HG03439 (cell line): ENCODE data around the gene CEBPE.

Experiments
- ATAC-seq: cut with Tn5 transposase; IDR thresholded peaks from one replicate; pipeline ENCODE4 v1.9.1; 2021; ENCODE audit warnings: mild to moderate bottlenecking, moderate library complexity; ENCODE audit not compliant: unreplicated experiment

Gene CEBPE

DNA sequence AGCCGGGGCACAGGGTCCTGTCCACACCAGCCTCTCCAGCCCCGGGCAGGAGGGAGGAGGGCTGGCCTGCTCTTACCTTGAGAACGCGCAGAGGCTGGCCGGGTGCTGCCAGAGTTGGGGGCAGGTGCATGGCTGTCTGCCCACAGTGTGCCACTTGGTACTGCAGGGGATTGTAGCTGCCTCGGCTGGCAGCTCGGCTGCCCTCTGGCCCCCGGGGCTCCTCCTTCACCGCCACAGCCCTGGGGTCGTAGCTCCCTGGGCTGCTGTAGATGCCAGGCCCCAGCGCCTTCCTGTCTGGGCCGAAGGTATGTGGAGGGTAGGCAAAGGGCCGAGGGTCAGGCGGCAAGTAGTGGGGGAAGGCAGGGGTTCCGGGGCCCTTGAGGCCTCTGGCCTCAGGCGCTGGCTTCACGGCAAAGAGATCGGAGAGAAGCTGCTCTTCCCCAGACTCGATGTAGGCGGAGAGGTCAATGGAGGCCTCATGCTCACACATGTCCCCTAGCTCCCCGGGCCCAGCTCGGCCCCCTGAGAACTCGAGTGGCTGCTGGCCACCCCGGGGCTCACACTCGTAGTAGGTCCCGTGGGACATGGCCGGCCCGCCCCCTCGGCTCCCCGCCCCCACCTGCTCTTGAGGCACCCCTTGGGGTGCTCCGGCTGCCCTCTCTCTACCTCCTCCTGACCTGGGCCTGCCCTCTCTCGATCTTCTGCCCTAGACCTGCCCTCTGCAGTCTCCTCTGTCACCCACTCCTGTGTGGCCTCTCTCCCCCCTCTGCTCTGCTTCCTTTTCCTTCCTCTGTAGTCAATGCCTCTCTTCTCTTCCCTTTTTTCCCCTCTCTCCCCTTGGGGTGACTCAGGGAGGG, at the start of gene CEBPE:
Gene CEBPE, minus strand, starts transcription at position 750 of the 857 bp plus-strand sequence. Its CDS starts 164 bp downstream, at position 586.
- ATAC-seq = no peak

DNA sequence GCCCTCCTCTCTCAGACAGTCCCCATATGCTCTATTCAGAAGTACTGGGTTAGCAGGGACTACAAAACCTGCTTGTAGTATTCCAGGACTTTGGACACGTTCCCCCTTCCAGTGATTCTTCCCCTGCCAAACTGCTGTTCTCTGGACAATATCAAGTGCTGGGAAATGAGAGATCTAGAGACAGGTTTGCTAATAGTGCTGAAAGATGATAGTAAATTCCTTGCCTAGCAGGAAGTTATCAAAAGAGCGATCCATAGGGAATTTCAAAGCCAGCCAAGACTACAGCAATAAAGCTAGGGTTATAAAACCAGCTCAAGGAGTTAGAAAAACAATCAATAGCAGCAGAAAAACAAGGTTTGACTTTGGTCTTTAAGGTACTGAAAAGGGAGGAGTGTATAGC, 49.2 kb upstream of the CEBPE start:
- no peak for ATAC-seq

DNA sequence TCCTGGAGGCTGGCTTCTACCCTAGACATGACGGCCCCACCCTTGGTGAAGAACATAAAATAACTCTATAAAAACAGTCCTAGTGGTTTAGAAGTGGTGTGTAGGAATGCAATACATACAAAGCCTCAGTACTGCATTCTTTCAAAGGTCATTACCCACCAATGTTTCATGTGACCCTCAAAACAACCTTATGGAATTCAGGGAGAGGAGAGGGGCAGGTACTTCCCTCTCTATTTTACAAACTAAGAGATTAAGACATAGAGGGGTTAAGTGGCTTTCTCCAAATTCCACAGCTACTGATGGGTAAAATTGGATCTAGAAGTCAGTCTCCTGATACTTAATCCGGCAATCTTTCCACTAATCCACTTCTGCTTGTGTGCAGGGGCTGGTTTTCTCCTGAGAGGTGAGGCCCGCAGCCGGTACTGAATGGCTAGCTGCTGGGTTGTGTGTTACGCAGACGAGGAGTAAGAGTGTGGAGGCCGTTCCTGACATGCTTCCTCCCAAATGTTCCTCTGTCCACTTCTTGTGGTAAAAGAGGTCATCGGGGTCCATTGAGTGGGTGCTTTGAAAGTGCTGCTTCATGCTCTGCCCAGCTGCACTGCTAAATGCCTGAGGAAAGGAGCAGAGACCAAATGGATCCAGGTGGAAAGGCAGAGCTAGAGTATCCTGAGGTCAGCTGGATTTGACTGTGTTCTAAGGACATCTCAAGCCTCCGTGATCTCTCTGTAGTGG, 48.2 kb upstream of the CEBPE start:
- ATAC-seq = no peak

GRCh38 chr14:23164949-23165348, 45.9 kb upstream of the CEBPE start:
- ATAC-seq = no peak

GRCh38 chr14:23164250-23164649, 45.2 kb upstream of the CEBPE start:
- ATAC-seq = no peak

DNA sequence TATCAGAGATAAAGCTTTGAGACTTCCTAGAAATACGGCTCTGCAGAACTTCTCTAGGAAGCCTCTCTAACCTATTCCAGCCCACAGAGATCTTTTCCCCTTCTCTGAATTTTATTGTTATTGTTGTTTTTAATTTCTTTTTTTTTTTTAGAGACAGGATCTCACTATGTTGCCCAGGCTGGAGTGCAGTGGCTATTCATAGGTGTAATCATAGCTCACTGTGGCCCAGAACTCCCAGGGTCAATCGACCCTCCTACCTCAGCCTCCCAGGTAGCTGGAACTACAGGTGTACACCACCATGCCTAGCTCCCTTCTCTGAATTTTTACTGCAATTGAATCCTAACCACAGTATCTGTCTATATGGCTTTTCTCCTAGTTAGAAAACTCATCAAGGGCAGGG, 44.8 kb upstream of the CEBPE start:
- ATAC-seq = no peak

DNA sequence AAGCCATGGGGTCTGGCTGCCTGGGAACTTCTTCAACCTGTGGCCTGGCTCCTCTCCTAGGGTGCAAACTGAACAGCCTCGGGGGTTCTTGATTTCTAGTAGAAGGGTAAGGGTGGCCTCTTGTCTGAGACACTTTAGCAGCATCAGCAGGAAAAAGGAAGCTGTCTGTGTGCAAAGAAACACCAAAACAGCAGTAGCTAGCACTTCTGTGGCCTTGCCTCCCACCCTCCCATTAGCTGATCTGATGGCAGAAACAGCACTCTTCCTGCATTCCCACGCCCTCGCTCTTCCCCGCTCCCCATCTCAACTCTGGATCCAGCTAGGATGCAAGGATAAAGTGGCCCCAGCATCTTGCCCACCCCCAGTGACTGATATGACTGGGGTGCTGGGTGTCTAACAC, 43.7 kb upstream of the CEBPE start:
- ATAC-seq = no peak

DNA sequence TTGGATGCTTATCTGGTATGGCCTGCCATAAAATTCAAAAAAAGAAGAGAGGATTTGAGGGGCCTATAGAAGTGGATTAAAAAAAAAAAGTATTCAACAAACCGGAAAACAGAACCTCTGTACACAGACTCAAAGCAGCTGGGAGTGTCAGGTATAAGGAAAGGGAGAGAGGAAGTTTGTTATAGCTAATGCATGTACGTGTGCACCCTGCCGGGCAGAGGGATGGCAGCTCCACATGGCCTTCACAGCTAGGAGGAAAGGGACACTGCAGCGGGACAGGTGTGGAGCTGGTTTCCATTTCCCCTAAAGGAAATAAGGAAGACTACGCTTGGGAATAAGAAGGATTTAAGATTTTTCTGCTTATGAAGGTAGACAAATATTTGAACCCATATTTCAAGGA, 43.0 kb upstream of the CEBPE start:
- no peak for ATAC-seq

- ATAC-seq = no peak
Measured at GRCh38 chr14:23160924-23161522, 42.0 kb upstream of the CEBPE start.

- ATAC-seq = no peak
Measured at GRCh38 chr14:23159532-23159931, 40.5 kb upstream of the CEBPE start.

GRCh38 chr14:23158779-23159178, 39.7 kb upstream of the CEBPE start:
- no peak for ATAC-seq

DNA sequence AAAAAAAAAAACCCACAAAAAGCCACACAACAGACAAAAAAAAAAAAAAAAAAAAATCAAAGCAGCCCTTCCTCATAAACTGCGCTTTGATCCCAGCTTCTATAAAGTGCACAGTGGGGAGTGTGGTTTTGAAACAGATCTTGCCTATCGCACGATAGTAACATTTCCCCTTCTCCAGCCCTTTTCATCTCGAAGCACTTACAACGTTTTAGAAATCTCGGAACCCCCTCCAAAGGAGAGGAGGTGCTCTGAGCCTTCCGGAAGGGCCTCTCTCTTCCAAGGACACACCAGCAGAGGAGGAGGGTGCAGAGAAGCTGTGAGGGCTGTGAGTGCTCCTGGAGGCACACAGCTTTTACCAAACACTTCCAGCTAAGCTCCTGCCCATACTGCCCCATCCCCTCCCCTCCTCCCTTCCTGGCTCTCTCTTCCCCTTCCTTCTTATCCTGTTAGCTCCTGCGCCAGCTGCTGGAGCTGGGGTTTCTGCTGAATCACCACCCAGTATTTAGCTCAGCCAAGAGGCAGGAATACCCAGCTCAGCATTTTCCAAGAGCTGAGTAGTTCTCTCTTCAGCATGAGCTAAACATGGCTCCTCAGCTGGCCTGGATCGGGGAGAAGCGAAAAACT, 36.0 kb upstream of the CEBPE start:
- ATAC-seq = no peak

- no peak for ATAC-seq
Measured at GRCh38 chr14:23153851-23154796, 35.1 kb upstream of the CEBPE start.

- no peak for ATAC-seq
Measured at GRCh38 chr14:23151342-23151741, 32.3 kb upstream of the CEBPE start.

DNA sequence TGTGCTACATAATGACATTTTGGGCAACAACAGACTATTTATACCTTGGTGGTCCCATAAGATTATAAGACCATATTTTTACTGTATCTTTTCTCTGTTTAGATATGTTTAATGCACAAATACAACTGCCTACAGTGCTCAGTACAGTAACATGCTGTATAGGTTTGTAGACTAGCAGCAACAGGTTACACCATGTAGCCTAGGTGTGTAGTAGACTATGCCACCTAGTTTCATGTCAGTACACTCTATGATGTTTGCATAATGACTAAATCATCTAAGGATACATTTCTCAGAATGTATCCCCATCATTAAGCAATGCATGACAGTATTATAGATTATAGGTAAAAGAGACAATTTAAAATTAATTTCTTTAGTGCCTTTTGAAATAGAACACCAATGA, 30.7 kb upstream of the CEBPE start:
- no peak for ATAC-seq

GRCh38 chr14:23148591-23149249, 29.7 kb upstream of the CEBPE start:
- no peak for ATAC-seq

- ATAC-seq = no peak
Measured at GRCh38 chr14:23147676-23148075, 28.6 kb upstream of the CEBPE start.

DNA sequence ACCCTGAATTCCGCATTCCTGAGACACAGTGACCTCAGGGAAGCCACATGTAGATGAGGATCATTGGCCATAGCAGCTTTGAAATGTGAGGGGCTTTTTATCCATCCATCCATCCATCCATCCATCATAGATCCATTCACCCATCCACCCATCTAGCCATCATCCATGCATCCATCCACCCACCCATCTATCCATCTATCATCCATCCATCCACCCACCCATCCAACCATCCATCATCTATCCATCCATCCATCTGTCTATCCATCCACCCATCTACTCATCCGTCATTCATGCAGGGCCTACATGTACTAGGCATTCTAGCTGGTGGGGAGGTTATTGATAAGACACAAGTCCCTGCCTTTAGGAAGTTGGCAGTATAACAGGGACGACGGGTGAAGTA, 27.9 kb upstream of the CEBPE start:
- no peak for ATAC-seq

GRCh38 chr14:23146351-23146910, 27.4 kb upstream of the CEBPE start:
- no peak for ATAC-seq
